HG03460 (cell line): ENCODE data around the gene HOXC9.

ENCODE experiments used
- ATAC-seq: cut with Tn5 transposase; IDR thresholded peaks from one replicate; pipeline ENCODE4 v1.9.1; 2021; ENCODE audit not compliant: unreplicated experiment

HOXC9 gene

GRCh38 chr12:54011665-54012532, 11.9 kb downstream of the HOXC9 start:
- no peak for ATAC-seq

GRCh38 chr12:54012631-54013409, 12.9 kb downstream of the HOXC9 start:
- no peak for ATAC-seq

GRCh38 chr12:54014377-54015017, 14.5 kb downstream of the HOXC9 start:
- no peak for ATAC-seq

- no peak for ATAC-seq
Observed at GRCh38 chr12:54015018-54015931, 15.3 kb downstream of the HOXC9 start.

GRCh38 chr12:54016051-54016450, 16.1 kb downstream of the HOXC9 start:
- ATAC-seq, result no peak

GRCh38 chr12:54016478-54016964, 16.6 kb downstream of the HOXC9 start:
- ATAC-seq, result no peak

GRCh38 chr12:54017027-54017788, 17.2 kb downstream of the HOXC9 start:
- ATAC-seq, result peak; percentile 20

- ATAC-seq, result peak; percentile 63
Observed at GRCh38 chr12:54017878-54018467, 18.0 kb downstream of the HOXC9 start.

GRCh38 chr12:54018468-54018984, 18.6 kb downstream of the HOXC9 start:
- ATAC-seq, result no peak

GRCh38 chr12:54019091-54019811, 19.3 kb downstream of the HOXC9 start:
- no peak for ATAC-seq

GRCh38 chr12:54019924-54020590, 20.1 kb downstream of the HOXC9 start:
- ATAC-seq, result no peak

- ATAC-seq, result no peak
Observed at GRCh38 chr12:54020591-54021405, 20.8 kb downstream of the HOXC9 start.

- ATAC-seq, result no peak
Observed at GRCh38 chr12:54021432-54022013, 21.6 kb downstream of the HOXC9 start.

GRCh38 chr12:54022960-54023884, 23.3 kb downstream of the HOXC9 start:
- no peak for ATAC-seq

- no peak for ATAC-seq
Observed at GRCh38 chr12:54024127-54024526, 24.2 kb downstream of the HOXC9 start.
